ENCODE results near the gene NAV2.

Gene NAV2

DNA sequence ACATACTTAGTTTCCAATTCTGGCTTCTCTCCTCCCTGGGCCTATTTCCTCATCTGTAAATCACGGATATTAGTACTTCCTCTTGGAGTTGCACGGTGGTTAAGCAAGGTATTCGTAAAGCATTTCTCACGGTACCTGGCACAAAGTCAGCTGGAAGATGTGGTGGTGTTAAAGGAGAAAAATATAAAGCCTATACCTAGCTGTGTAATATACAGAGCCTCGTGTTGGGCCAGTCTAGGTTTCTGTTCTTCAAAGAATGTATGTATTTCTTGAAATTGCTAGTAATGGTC is 400.5 kb downstream of the NAV2 start:
- Histone ChIP-seq H3K4me2 (ENCODE audit: low read depth, low read length) (no peak overlapping the region), H3K4me1 (ENCODE audit: low read length) (no peaks in the 10 kb centered on the region), H4K20me1 (ENCODE audit: insufficient read depth, low read length) (no peaks in the 10 kb centered on the region), H3K9ac (ENCODE audit: low read length) (no peak overlapping the region), H3F3A (ENCODE audit: insufficient read depth, low read length) (no peaks in the 10 kb centered on the region), H3K27ac (ENCODE audit: low read length) (no peak overlapping the region), H3K36me3 (replicated peaks; ENCODE audit: insufficient read depth, low read length) (no peaks in the 10 kb centered on the region), H3K9me3 (replicated peaks; ENCODE audit: insufficient read depth, low read length) (no peaks in the 10 kb centered on the region), H3K9me2 (replicated peaks; ENCODE audit: insufficient read depth, low read length) (no peaks in the 10 kb centered on the region), H3K79me2 (ENCODE audit: low read length) (no peaks in the 10 kb centered on the region), H3K27me3 (replicated peaks; ENCODE audit: insufficient read depth, low read length) (no peaks in the 10 kb centered on the region), H2AFZ (ENCODE audit: low read length) (no peak overlapping the region), H3K4me3 (ENCODE audit: low read length) (no peak overlapping the region)
- TF ChIP-seq EZH2 (optimal IDR thresholded peaks at IDR 0.05; ENCODE audit: low read depth, low read length): no peak
- TF ChIP-seq, protein P1, sequence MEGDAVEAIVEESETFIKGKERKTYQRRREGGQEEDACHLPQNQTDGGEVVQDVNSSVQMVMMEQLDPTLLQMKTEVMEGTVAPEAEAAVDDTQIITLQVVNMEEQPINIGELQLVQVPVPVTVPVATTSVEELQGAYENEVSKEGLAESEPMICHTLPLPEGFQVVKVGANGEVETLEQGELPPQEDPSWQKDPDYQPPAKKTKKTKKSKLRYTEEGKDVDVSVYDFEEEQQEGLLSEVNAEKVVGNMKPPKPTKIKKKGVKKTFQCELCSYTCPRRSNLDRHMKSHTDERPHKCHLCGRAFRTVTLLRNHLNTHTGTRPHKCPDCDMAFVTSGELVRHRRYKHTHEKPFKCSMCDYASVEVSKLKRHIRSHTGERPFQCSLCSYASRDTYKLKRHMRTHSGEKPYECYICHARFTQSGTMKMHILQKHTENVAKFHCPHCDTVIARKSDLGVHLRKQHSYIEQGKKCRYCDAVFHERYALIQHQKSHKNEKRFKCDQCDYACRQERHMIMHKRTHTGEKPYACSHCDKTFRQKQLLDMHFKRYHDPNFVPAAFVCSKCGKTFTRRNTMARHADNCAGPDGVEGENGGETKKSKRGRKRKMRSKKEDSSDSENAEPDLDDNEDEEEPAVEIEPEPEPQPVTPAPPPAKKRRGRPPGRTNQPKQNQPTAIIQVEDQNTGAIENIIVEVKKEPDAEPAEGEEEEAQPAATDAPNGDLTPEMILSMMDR (IDR thresholded peaks at IDR 0.05; ENCODE audit: low read length): no peak
- TF ChIP-seq EZH2phosphoT487 (IDR thresholded peaks at IDR 0.05; ENCODE audit: low read length): no peak
- DNase-seq: no peak

GRCh38 chr11:20114588-20114987 is 402.0 kb downstream of the NAV2 start:
- no peaks in the 10 kb centered on the region for H3K36me3 ChIP-seq (replicated peaks; ENCODE audit: insufficient read depth, low read length)
- H3K4me2 ChIP-seq (ENCODE audit: low read depth, low read length): no peak overlapping the region
- H3K9me3 ChIP-seq (replicated peaks; ENCODE audit: insufficient read depth, low read length): no peaks in the 10 kb centered on the region
- H3K9ac ChIP-seq (ENCODE audit: low read length): no peak overlapping the region
- H3K27me3 ChIP-seq (replicated peaks; ENCODE audit: insufficient read depth, low read length): no peaks in the 10 kb centered on the region
- no peaks in the 10 kb centered on the region for H3F3A ChIP-seq (ENCODE audit: insufficient read depth, low read length)
- no peaks in the 10 kb centered on the region for H3K9me2 ChIP-seq (replicated peaks; ENCODE audit: insufficient read depth, low read length)
- H4K20me1 ChIP-seq (ENCODE audit: insufficient read depth, low read length): no peaks in the 10 kb centered on the region
- no peak overlapping the region for H3K27ac ChIP-seq (ENCODE audit: low read length)
- no peak for DNase-seq
- TF ChIP-seq, protein P1 (IDR thresholded peaks at IDR 0.05; ENCODE audit: low read length): no peak
- no peak for TF ChIP-seq EZH2 (optimal IDR thresholded peaks at IDR 0.05; ENCODE audit: low read depth, low read length)
- no peaks in the 10 kb centered on the region for H3K79me2 ChIP-seq (ENCODE audit: low read length)
- H2AFZ ChIP-seq (ENCODE audit: low read length): no peak overlapping the region
- no peaks in the 10 kb centered on the region for H3K4me1 ChIP-seq (ENCODE audit: low read length)
- no peak overlapping the region for H3K4me3 ChIP-seq (ENCODE audit: low read length)

GRCh38 chr11:20116825-20117224 is 404.2 kb downstream of the NAV2 start:
- no peaks in the 10 kb centered on the region for H3K9me3 ChIP-seq (replicated peaks; ENCODE audit: insufficient read depth, low read length)
- H3K9me2 ChIP-seq (replicated peaks; ENCODE audit: insufficient read depth, low read length): no peaks in the 10 kb centered on the region
- H3K4me1 ChIP-seq (ENCODE audit: low read length): no peaks in the 10 kb centered on the region
- H3K27me3 ChIP-seq (replicated peaks; ENCODE audit: insufficient read depth, low read length): no peaks in the 10 kb centered on the region
- TF ChIP-seq EZH2 (optimal IDR thresholded peaks at IDR 0.05; ENCODE audit: low read depth, low read length) (no peak), EZH2phosphoT487 (IDR thresholded peaks at IDR 0.05; ENCODE audit: low read length) (no peak)
- TF ChIP-seq, protein P1 (IDR thresholded peaks at IDR 0.05; ENCODE audit: low read length): no peak
- no peak for DNase-seq
- H3F3A ChIP-seq (ENCODE audit: insufficient read depth, low read length): no peaks in the 10 kb centered on the region
- no peak overlapping the region for H3K4me2 ChIP-seq (ENCODE audit: low read depth, low read length)
- H3K27ac ChIP-seq (ENCODE audit: low read length): no peak overlapping the region
- H3K79me2 ChIP-seq (ENCODE audit: low read length): no peaks in the 10 kb centered on the region
- no peaks in the 10 kb centered on the region for H3K36me3 ChIP-seq (replicated peaks; ENCODE audit: insufficient read depth, low read length)
- H3K9ac ChIP-seq (ENCODE audit: low read length): no peak overlapping the region
- H2AFZ ChIP-seq (ENCODE audit: low read length): no peak overlapping the region
- no peaks in the 10 kb centered on the region for H4K20me1 ChIP-seq (ENCODE audit: insufficient read depth, low read length)
- no peak overlapping the region for H3K4me3 ChIP-seq (ENCODE audit: low read length)

DNA sequence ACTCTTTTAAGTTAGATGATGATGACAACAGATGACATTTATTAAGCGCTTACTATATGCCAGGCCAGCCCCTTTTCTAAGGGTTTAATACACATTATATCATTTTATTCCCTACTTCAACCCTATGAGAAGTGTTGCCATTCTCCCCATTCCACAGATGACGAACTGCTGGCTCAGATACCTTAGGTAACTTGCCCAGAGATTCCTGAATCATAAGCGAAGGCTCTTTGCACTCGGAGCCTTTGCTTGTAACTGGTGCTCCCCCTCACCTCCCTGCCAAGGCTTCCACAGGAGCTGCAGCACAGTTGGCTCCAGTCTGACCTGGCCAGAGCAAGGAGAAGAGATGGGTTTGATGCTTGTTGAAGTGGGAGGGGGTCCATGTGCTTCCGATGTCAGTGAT is 404.7 kb downstream of the NAV2 start:
- Histone ChIP-seq H3K9me2 (replicated peaks; ENCODE audit: insufficient read depth, low read length) (no peaks in the 10 kb centered on the region), H3F3A (ENCODE audit: insufficient read depth, low read length) (no peaks in the 10 kb centered on the region), H3K4me1 (ENCODE audit: low read length) (no peaks in the 10 kb centered on the region), H3K79me2 (ENCODE audit: low read length) (no peaks in the 10 kb centered on the region), H3K27me3 (replicated peaks; ENCODE audit: insufficient read depth, low read length) (no peaks in the 10 kb centered on the region), H2AFZ (ENCODE audit: low read length) (no peak overlapping the region), H4K20me1 (ENCODE audit: insufficient read depth, low read length) (no peaks in the 10 kb centered on the region), H3K4me3 (ENCODE audit: low read length) (no peak overlapping the region), H3K27ac (ENCODE audit: low read length) (no peak overlapping the region), H3K9me3 (replicated peaks; ENCODE audit: insufficient read depth, low read length) (no peaks in the 10 kb centered on the region), H3K9ac (ENCODE audit: low read length) (no peak overlapping the region), H3K4me2 (ENCODE audit: low read depth, low read length) (no peak overlapping the region), H3K36me3 (replicated peaks; ENCODE audit: insufficient read depth, low read length) (no peaks in the 10 kb centered on the region)
- DNase-seq: no peak
- TF ChIP-seq, protein P1 (IDR thresholded peaks at IDR 0.05; ENCODE audit: low read length): no peak
- no peak for TF ChIP-seq EZH2phosphoT487 (IDR thresholded peaks at IDR 0.05; ENCODE audit: low read length)
- TF ChIP-seq EZH2 (optimal IDR thresholded peaks at IDR 0.05; ENCODE audit: low read depth, low read length): no peak
